ENCODE results near the gene C19orf12. TPM values are rescaled to one million over a fixed set of nuclear protein-coding genes. Genes with fewer than 3 reads are reported as not detected.

The C19orf12 gene
- total RNA-seq, 1 experiment from 2014 or later = 31.7 TPM

GRCh38 chr19:29697523-29698261 lies 17.4 kb downstream of the C19orf12 start:
- DNase-seq (ENCODE audit: low spot score) = no peak

DNA sequence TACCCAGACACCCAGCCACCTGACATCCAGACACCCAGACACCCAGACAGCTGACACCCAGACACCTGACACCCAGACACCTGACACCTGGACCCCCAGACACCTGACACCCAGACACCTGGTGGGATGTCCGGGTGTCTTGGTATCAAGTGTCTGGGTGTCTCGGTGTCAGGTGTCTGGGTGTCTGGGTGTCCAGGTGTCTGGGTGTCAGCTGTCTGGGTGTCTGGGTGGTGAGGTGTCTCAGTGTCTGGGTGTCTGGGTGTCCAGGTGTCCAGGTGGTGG lies 18.6 kb downstream of the C19orf12 start:
- DNase-seq (ENCODE audit: low spot score) = no peak

DNA sequence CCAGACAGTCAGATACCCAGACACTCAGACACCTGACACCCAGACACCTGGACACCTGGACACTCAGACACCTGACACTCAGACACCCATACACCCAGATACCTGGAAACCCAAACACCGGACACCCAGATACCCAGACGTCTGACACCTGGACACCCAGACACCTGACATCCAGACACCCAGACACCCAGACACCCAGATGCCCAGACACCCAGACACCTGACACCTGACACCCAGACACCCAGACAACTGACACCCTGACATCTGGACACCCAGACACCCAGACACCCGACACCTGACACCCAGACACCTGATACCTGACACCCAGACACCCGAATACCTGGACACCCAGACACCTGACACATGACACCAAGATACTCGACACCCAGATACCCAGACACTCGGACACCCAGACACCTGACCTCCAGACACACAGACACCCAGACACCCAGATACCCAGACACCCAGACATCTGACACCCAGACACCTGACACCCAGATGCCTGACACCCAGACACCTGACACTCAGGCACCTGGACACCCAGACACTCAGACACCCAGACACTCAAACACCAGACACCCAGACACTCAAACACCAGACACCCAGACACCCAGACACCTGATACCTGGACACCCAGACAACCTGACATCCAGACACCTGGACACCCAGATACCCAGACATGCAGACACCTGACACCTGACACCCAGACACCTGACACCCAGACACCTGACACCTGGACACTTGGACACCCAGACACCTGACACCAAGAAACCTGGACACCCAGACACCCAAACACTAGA lies 19.1 kb downstream of the C19orf12 start:
- DNase-seq (ENCODE audit: low spot score) = no peak

DNA sequence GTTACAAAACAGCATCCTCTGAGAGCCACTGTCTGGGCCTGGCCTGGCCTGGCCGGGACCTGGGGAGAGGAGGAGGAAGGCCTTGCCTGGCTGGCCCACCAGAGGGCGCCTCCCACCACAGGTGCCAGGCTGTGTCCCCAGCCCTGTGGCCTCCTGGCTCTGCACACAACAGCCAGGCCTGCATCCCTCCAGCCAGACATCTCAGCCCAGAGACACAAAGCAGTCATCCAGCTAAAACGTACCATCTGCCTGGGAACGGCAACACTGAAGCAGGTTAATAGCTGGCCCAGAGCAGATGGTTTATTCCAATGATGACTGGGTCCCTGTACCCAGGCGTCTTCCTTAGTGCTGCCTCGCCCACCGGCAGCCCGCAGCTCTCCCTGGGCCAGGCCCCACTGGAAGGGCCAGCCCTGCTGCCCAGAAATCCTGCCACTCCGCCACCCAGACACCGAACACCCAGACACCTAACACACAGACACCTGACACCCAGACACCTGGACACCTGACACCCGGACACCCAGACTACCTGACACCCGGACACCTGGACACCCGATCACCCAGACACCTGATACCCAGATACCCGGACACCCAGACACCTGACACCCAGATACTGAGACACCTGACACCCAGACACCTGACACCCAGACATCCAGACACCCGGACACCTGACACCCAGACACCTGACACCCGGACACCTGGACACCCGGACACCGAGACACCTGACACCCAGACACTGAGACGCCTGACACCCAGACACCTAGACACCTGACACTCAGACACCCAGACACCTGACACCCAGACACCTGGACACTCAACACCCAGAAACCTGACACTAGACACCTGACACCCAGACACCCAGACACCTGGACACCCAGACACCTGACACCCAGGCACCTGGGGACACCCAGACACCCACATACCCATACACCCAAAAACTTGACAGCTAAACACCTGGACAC lies 20.1 kb downstream of the C19orf12 start:
- DNase-seq (ENCODE audit: low spot score) = peak; percentile 67

GRCh38 chr19:29694161-29694560 lies 20.9 kb downstream of the C19orf12 start:
- DNase-seq (ENCODE audit: low spot score) = no peak

DNA sequence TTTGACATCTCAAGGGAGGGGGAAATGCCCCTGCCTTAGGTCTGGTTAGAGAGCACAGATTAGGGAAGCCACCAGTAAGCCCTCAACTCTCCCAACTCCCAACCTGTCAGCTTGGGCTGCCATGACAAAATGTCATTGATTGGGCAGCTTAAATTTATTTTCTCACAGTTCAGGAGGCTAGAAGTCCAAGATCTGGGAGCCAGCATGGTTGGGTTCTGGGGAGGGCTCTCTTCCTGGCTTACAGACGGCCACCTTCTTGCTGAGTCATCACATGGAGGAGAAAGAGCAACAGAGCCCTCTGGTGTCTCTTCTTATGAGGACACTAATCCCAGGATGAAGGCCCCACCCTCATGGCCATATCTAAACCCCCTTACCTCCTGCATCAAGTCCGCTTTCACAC lies 24.2 kb downstream of the C19orf12 start:
- DNase-seq (ENCODE audit: low spot score) = peak; percentile 59

DNA sequence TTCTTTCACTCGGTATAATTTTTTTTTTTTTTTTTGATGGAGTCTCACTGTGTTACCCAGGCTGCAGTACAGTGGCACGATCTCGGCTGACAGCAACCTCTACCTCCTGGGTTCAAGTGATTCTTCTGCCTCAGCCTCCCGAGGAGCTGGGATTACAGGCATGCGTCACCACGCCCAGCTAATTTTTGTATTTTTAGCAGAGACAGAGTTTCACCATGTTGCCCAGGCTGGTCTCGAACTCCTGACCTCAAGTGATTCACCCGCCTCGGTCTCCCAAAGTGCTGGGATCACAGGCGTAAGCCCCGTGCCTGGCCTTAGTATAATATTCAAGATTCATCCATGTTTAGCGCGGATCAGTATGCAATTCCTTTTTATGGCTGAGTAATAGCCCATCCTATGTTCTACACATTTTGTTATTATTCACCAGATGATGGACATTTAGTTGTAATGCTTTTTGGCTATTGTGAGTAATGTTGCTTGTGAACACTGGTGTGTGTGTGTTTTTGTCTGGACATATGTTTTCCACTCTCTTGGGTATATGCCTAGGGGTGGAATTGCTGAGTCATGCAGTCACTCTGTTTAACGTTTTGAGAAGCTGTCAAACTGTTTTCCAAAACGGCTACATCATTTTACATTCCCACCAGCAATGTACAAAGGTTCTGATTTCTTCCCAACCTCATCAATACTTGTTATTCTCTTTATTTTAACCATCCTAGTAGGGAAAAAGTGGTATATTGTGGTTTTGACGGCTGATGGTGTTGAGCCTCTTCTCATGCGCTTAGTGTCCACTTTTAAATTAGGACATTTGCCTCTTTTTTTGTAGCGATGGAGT lies 26.9 kb downstream of the C19orf12 start:
- no peak for DNase-seq (ENCODE audit: low spot score)

DNA sequence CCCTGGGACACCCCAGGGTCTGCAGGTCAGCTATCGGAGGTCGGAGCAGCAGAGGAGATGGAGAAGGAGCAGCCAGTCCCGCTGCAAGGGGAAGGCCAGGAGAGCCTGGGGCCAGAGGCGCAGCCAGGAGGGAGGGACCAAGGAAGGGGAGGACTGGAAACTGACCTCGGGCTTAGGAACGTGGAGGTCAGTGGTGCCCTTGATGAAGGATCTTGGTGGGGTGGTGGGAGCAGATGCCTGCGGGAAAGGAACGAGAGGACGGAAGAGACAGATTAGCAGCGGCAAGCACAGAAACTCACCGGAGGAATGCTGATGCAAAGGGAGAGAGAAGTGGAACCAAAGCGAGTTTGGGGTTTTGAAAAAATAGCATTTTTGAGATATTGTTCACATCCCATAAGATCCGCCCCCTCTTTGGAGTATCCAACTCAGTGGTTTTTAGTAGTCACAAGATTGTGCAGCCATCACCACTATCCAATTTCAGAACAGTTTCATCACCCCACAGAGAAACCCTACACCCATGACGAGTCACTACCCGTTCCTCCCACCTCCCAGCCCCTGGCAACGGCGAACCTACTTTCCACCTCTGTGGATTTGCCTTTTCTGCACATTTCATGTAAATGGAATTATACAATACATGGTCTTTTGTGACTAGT lies 27.7 kb downstream of the C19orf12 start:
- peak; percentile 97 for DNase-seq (ENCODE audit: low spot score)

GRCh38 chr19:29686285-29686805 lies 28.7 kb downstream of the C19orf12 start:
- no peak for DNase-seq (ENCODE audit: low spot score)

DNA sequence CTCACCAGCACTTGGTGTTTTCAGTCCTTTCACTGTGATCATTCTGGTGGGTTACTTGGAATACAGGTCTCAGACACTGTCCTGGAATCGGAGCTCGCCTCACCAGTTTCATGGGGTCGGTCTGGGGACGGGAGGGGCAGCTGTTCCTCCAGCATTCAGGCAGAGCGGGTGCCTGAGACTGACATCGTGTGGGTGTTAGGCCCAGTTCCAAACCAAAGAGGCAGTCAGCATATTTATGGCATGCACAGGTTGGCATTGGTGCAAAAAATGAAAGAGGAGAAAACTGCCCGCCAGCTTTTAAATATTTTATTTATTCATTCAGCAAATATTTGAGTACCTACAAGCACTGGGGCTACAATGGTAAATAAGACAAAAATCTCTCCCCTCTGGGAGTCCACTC lies 29.7 kb downstream of the C19orf12 start:
- DNase-seq (ENCODE audit: low spot score) = no peak

- no peak for DNase-seq (ENCODE audit: low spot score)
Measured at GRCh38 chr19:29683009-29683408, 32.1 kb downstream of the C19orf12 start.

- DNase-seq (ENCODE audit: low spot score) = no peak
Measured at GRCh38 chr19:29682236-29682895, 32.7 kb downstream of the C19orf12 start.

GRCh38 chr19:29681422-29682235 lies 33.4 kb downstream of the C19orf12 start:
- no peak for DNase-seq (ENCODE audit: low spot score)

- DNase-seq (ENCODE audit: low spot score) = no peak
Measured at GRCh38 chr19:29680937-29681336, 34.1 kb downstream of the C19orf12 start.

DNA sequence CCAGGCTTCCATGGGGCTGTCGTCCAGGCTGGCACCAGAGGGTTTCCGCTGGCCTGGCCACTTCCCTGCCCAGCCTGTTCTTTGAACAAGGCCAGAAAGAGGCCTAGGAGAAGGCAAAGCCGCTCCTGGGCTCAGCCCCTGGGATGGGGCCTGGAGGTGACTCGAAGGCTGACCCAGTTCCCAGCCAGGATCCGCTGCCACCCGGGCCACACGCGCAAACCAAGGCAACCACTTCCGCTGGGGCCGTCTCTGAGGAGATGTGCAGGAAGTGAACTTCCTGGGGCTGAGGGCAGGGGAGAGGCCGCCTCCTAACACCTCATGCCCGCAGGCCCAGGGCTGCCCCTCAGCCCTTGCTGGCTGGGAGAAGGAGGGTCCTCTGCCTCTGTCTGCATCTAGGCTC lies 34.6 kb downstream of the C19orf12 start:
- no peak for DNase-seq (ENCODE audit: low spot score)

GRCh38 chr19:29679598-29680210 lies 35.4 kb downstream of the C19orf12 start:
- no peak for DNase-seq (ENCODE audit: low spot score)

GRCh38 chr19:29678484-29679106 lies 36.5 kb downstream of the C19orf12 start:
- no peak for DNase-seq (ENCODE audit: low spot score)

Measured in H4 (cell line).